GM21529 (cell line): Measurements from ENCODE around the gene SPPL3.
"Not testable (repeated sequence)": the region's sequence is repeated elsewhere in the genome, so short reads cannot be mapped to it uniquely, and the experiment has no call there.

ENCODE experiments used
- ATAC-seq: cut with Tn5 transposase; IDR thresholded peaks from one replicate; pipeline ENCODE4 v1.9.1; 2021; ENCODE audit not compliant: unreplicated experiment

Gene SPPL3

GRCh38 chr12:120921637-120922036 is 17.5 kb upstream of the SPPL3 start:
- ATAC-seq, result no peak

- ATAC-seq, result no peak
These were observed 16.0 kb upstream of the SPPL3 start for GRCh38 chr12:120920178-120920577.

- ATAC-seq, result no peak
These were observed 13.6 kb upstream of the SPPL3 start for GRCh38 chr12:120917748-120918147.

- no peak for ATAC-seq
These were observed 12.4 kb upstream of the SPPL3 start for GRCh38 chr12:120916561-120916960.

GRCh38 chr12:120914794-120915193 is 10.6 kb upstream of the SPPL3 start:
- no peak for ATAC-seq

- no peak for ATAC-seq
These were observed 5.6 kb upstream of the SPPL3 start for GRCh38 chr12:120909633-120910298.

- no peak for ATAC-seq
These were observed 1.8 kb upstream of the SPPL3 start for GRCh38 chr12:120905856-120906384.

GRCh38 chr12:120903412-120904196 is 554 bp downstream of the SPPL3 start:
- peak; percentile 61 for ATAC-seq

GRCh38 chr12:120902846-120903411 is 1.2 kb downstream of the SPPL3 start:
- ATAC-seq, result no peak

GRCh38 chr12:120901818-120902217 is 2.3 kb downstream of the SPPL3 start:
- no peak for ATAC-seq

- not testable (repeated sequence) for ATAC-seq
These were observed 3.1 kb downstream of the SPPL3 start for GRCh38 chr12:120901101-120901500.

GRCh38 chr12:120895532-120895931 is 8.6 kb downstream of the SPPL3 start:
- no peak for ATAC-seq

GRCh38 chr12:120892265-120892664 is 11.9 kb downstream of the SPPL3 start:
- no peak for ATAC-seq

- ATAC-seq, result no peak
These were observed 13.2 kb downstream of the SPPL3 start for GRCh38 chr12:120890963-120891362.

GRCh38 chr12:120887253-120888043 is 16.7 kb downstream of the SPPL3 start:
- ATAC-seq, result no peak

GRCh38 chr12:120886199-120887018 is 17.7 kb downstream of the SPPL3 start:
- peak; percentile 64 for ATAC-seq

GRCh38 chr12:120885521-120885920 is 18.6 kb downstream of the SPPL3 start:
- ATAC-seq, result no peak

- no peak for ATAC-seq
These were observed 19.5 kb downstream of the SPPL3 start for GRCh38 chr12:120884644-120885043.

GRCh38 chr12:120882055-120882555 is 22.1 kb downstream of the SPPL3 start:
- ATAC-seq, result no peak

- ATAC-seq, result no peak
These were observed 24.3 kb downstream of the SPPL3 start for GRCh38 chr12:120879718-120880300.
